Coronary artery (tissue), 2 donors: ENCODE measurements around the gene NALCN.

Experiments used
- DNase-seq: peaks from one replicate; pipeline ENCODE4 v3.0.0-alpha.2; 2017; ENCODE audit warnings: low spot score
- H3K27ac ChIP-seq, 2 donors: fragments of 200-600 bp; sonication (generic); one replicate each; pipeline ENCODE4 v1.5.1; 2016 to 2019
- H3K4me3 ChIP-seq: fragments of 200-600 bp; sonication (generic); 2 replicates; pipeline ENCODE4 v1.5.1; 2016; ENCODE audit warnings: mild to moderate bottlenecking, moderate library complexity
- CTCF ChIP-seq: fragments of 200-600 bp; sonication (generic); IDR thresholded peaks from one replicate; pipeline ENCODE4 v1.5.1; 2019; ENCODE audit warnings: antibody characterized with exemption

The NALCN gene

GRCh38 chr13:101298517-101298916 lies 117.8 kb downstream of the NALCN start:
- no peak overlapping the region for H3K4me3 ChIP-seq
- DNase-seq: no peak
- H3K27ac ChIP-seq: no peak overlapping the region
- no peak for TF ChIP-seq CTCF

- H3K27ac ChIP-seq: no peak overlapping the region
- TF ChIP-seq CTCF: no peak
- no peak for DNase-seq
- no peak overlapping the region for H3K4me3 ChIP-seq
These were observed 118.5 kb downstream of the NALCN start for GRCh38 chr13:101297794-101298193.

- H3K27ac ChIP-seq: no peak overlapping the region
- no peak for DNase-seq
- no peak for TF ChIP-seq CTCF
- no peak overlapping the region for H3K4me3 ChIP-seq
These were observed 123.6 kb downstream of the NALCN start for GRCh38 chr13:101292711-101293110.

- TF ChIP-seq CTCF: no peak
- no peak for DNase-seq
- no peak overlapping the region for H3K4me3 ChIP-seq
- no peak overlapping the region for H3K27ac ChIP-seq
These were observed 124.4 kb downstream of the NALCN start for GRCh38 chr13:101291646-101292515.

GRCh38 chr13:101291206-101291605 lies 125.1 kb downstream of the NALCN start:
- no peak overlapping the region for H3K27ac ChIP-seq
- TF ChIP-seq CTCF: no peak
- H3K4me3 ChIP-seq: no peak overlapping the region
- no peak for DNase-seq

- no peak for TF ChIP-seq CTCF
- no peak overlapping the region for H3K27ac ChIP-seq
- H3K4me3 ChIP-seq: no peak overlapping the region
- no peak for DNase-seq
These were observed 126.5 kb downstream of the NALCN start for GRCh38 chr13:101289764-101290163.

GRCh38 chr13:101283782-101284181 lies 132.5 kb downstream of the NALCN start:
- H3K4me3 ChIP-seq: no peak overlapping the region
- H3K27ac ChIP-seq: no peak overlapping the region
- no peak for DNase-seq
- TF ChIP-seq CTCF: no peak
